Uterus (tissue), 4 donors: ENCODE measurements around the gene PODN. TPM values are rescaled to one million over a fixed set of nuclear protein-coding genes. Genes with fewer than 3 reads are reported as not detected.

Experiments
- DNase-seq, 2 donors: peaks; one replicate each; pipeline ENCODE4 v3.0.0-alpha.2; 2019 to 2020
- H3K27ac ChIP-seq, 2 donors: fragments of 200-600 bp; sonication (generic); 1 replicate in 1 of 2; 2 replicates in 1 of 2; pipeline ENCODE4 v1.5.1; 2016 to 2018
- H3K27me3 ChIP-seq, 2 donors: fragments of 200-600 bp; sonication (generic); one replicate each; pipeline ENCODE4 v1.5.1; 2018 to 2019; ENCODE audit warnings: control low read depth in 1 of 2
- H3K36me3 ChIP-seq, 2 donors: fragments of 200-600 bp; sonication (generic); one replicate each; pipeline ENCODE4 v1.5.1; 2019; ENCODE audit warnings: control low read depth in 1 of 2
- H3K4me1 ChIP-seq, 2 donors: fragments of 200-600 bp; sonication (generic); one replicate each; pipeline ENCODE4 v1.5.1; 2018 to 2019; ENCODE audit warnings: control low read depth in 1 of 2
- H3K4me3 ChIP-seq, 2 donors: fragments of 200-600 bp; sonication (generic); 1 replicate in 1 of 2; 2 replicates in 1 of 2; pipeline ENCODE4 v1.5.1; 2018 to 2019; ENCODE audit warnings: mild to moderate bottlenecking in 1 of 2
- H3K9me3 ChIP-seq, 2 donors: fragments of 200-600 bp; sonication (generic); one replicate each; pipeline ENCODE4 v1.5.1; 2019; ENCODE audit warnings: control low read depth in 1 of 2
- CTCF ChIP-seq, 4 experiments: fragments of 200-600 bp in 2 of 4; fragments of 450-650 bp in 2 of 4; sonication (generic) in 2 of 4; IDR thresholded peaks; one replicate each; pipeline ENCODE4 v1.5.1; 2016 to 2019; ENCODE audit warnings: antibody characterized with exemption in 4 of 4, mild to moderate bottlenecking in 2 of 4, moderate library complexity in 1 of 4
- POLR2A ChIP-seq, 2 donors: fragments of 450-650 bp; IDR thresholded peaks; one replicate each; pipeline ENCODE4 v1.6.1; 2016; ENCODE audit warnings: antibody characterized with exemption in 2 of 2, mild to moderate bottlenecking in 1 of 2, moderate library complexity in 1 of 2
- intact Hi-C: fragments of 100-400 bp; cut with DNase I; formaldehyde crosslinking; loops from one replicate; pipeline ENCODE4 v1.15.1; 2023; ENCODE audit warnings: low total_unique reads
- total RNA-seq, 4 donors: library from RNA; depleted of rRNA in 3 of 4; stranded (reverse); fragments of >200 nt in 3 of 4; gene quantifications; one replicate each; pipeline versions ENCODE4 v1.1.0 to v1.2.4, GENCODE V29; 2014 to 2023
- donor health status: DM: yes; HTN: yes; CAD: no.

The PODN gene
- total RNA-seq, 4 donors from 2014 or later: 20.9 to 100 (median 71.8) TPM

GRCh38 chr1:53111073-53111556 is 49.1 kb downstream of the PODN start:
- intact Hi-C loops: no loop called here
- no peaks in the 10 kb centered on the region for H3K9me3 ChIP-seq
- no peaks in the 10 kb centered on the region for H3K36me3 ChIP-seq
- H3K4me3 ChIP-seq: no peak overlapping the region
- no peak for TF ChIP-seq POLR2A (IDR thresholded peaks at IDR 0.05)
- no peak for TF ChIP-seq CTCF (IDR thresholded peaks at IDR 0.05)
- DNase-seq: no peak
- no peaks in the 10 kb centered on the region for H3K27me3 ChIP-seq
- peak overlapping the region; percentile 38 to 68 for H3K27ac ChIP-seq
- no peaks in the 10 kb centered on the region for H3K4me1 ChIP-seq

- no peaks in the 10 kb centered on the region for H3K27me3 ChIP-seq
- H3K4me3 ChIP-seq: no peak overlapping the region
- no peak for DNase-seq
- no peaks in the 10 kb centered on the region for H3K9me3 ChIP-seq
- TF ChIP-seq CTCF (IDR thresholded peaks at IDR 0.05) (no peak), POLR2A (IDR thresholded peaks at IDR 0.05) (no peak)
- H3K27ac ChIP-seq: no peak overlapping the region
- H3K36me3 ChIP-seq: no peaks in the 10 kb centered on the region
- intact Hi-C loops: no loop called here
- no peaks in the 10 kb centered on the region for H3K4me1 ChIP-seq
These were observed 49.7 kb downstream of the PODN start for GRCh38 chr1:53111693-53112092.

- no peak overlapping the region for H3K27ac ChIP-seq
- no peaks in the 10 kb centered on the region for H3K4me1 ChIP-seq
- H3K9me3 ChIP-seq: no peaks in the 10 kb centered on the region
- no peak for TF ChIP-seq CTCF (IDR thresholded peaks at IDR 0.05)
- TF ChIP-seq POLR2A (IDR thresholded peaks at IDR 0.05): no peak
- H3K36me3 ChIP-seq: no peaks in the 10 kb centered on the region
- no peak overlapping the region for H3K4me3 ChIP-seq
- no peaks in the 10 kb centered on the region for H3K27me3 ChIP-seq
- intact Hi-C loops: no loop called here
- DNase-seq: no peak
These were observed 50.3 kb downstream of the PODN start for GRCh38 chr1:53112271-53112774.

DNA sequence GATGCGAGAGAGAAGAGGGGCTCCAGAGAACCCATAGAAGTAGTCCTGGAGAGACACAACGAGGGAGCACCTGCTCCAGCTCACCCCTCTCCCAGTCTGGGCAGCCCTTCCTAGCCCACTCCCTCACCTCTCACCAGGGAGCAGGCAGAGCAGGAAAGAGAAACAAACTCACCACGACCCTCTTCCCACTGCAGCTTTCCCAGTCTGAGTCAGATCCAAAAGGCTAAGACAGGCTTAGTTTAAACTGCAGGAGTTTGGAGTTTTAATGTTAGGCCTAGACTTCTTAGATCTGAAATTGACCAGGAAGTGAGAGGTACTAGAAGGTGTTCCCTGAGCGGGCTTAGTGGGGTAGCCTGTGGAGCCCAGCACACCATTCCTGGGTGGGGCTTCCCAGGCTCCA is 50.8 kb downstream of the PODN start:
- Histone ChIP-seq H3K27me3 (no peaks in the 10 kb centered on the region), H3K4me1 (no peaks in the 10 kb centered on the region), H3K27ac (no peak overlapping the region), H3K36me3 (no peaks in the 10 kb centered on the region), H3K4me3 (no peak overlapping the region), H3K9me3 (no peaks in the 10 kb centered on the region)
- intact Hi-C loops: no loop called here
- TF ChIP-seq POLR2A (IDR thresholded peaks at IDR 0.05): no peak
- no peak for TF ChIP-seq CTCF (IDR thresholded peaks at IDR 0.05)
- DNase-seq: no peak

DNA sequence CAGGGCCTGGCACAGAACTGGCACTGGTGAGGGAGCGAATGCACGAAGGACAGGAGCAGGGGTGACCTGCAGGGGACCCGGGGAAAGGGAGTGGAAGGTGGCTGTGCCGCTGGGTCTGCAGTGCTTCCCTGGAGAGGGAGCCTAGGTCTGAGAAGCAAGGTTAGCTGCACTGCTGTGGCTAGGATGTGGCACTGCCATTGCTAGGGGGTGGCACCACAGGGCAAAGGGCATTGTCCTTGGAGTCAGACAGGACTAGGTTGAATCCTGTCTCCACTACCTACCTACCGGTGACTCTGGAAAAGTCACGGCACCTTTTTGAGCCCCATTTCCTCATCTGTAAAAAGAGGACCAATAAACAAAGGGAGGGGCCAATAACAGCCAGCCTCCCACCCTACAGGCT is 52.1 kb downstream of the PODN start:
- Histone ChIP-seq H3K4me1 (no peaks in the 10 kb centered on the region), H3K27me3 (no peaks in the 10 kb centered on the region), H3K9me3 (no peaks in the 10 kb centered on the region), H3K36me3 (no peaks in the 10 kb centered on the region), H3K4me3 (no peak overlapping the region), H3K27ac (no peak overlapping the region)
- no peak for DNase-seq
- no peak for TF ChIP-seq CTCF (IDR thresholded peaks at IDR 0.05)
- TF ChIP-seq POLR2A (IDR thresholded peaks at IDR 0.05): no peak
- intact Hi-C loops: no loop called here
